NCI-H2196 treated with DMSO at 0.1 percent for 48 hours (cell line): Measurements from ENCODE around the gene AGAP5.

ENCODE experiments used
- DNase-seq: peaks from one replicate; lab custom pipeline; 2025; ENCODE audit not compliant: unreplicated experiment; lab: John Stamatoyannopoulos, UW

Gene AGAP5

GRCh38 chr10:73629165-73629564 is 68.7 kb downstream of the AGAP5 start:
- DNase-seq: no peak

GRCh38 chr10:73628405-73628804 is 69.5 kb downstream of the AGAP5 start:
- DNase-seq: no peak

DNA sequence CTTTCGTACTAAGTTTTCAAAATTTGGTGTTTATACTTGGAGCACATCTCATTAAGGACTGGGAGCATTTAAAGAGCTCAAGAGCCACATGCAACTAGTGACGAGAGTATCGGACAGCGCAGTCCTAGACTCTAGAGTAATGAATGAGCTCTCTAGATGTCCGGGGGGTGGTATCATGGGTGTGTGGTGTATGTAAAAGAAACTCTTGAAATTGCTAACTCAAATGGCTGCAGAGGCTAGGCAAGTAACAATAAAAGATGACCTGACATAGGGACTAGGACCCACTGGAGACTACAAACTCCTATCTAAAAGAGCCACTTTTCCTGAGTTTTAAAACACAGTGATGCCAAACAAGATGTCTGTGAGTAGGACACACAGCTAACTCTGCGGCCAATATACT is 70.6 kb downstream of the AGAP5 start:
- no peak for DNase-seq

DNA sequence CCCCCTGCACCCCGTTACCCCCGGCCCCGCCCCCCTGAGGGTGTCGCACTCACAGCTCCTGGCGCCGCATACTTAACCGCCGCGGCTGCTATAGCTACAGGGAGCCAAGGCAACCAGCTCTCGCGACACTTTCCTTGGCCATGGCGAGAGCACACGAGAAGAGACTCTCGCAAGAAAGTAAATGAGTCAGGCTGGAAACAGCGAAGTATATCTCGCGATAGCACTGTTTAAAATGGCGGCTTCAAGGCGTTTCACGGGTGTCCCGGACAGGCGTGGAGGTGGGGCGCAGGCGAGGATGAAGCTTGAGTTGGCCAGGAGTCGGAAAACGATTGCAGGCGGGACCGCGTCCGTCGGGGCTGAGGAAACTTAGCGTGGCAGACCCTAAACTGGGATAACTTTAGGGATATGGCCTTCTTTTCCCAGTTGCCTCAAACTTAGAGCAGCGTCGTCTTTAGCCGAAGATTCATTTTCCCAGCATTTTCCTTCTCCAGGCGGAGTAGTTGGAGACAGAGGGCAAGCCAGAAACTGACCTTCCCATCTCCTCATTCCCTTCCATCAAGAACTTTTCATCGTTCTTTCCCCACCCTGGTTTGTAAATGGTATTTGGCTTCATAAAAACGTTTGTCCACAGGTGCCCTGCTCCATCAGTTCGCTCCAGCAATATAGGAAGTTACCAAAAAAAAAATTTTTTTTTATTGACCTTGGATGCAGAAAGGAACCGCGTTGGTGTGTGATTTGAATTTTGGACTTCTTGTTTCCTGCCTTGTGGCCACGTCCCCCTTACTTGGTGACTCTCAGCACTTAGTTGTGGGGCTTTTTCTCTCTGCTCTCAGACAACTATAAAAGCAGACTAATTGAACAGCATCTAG is 71.8 kb downstream of the AGAP5 start:
- peak; percentile 56 for DNase-seq

DNA sequence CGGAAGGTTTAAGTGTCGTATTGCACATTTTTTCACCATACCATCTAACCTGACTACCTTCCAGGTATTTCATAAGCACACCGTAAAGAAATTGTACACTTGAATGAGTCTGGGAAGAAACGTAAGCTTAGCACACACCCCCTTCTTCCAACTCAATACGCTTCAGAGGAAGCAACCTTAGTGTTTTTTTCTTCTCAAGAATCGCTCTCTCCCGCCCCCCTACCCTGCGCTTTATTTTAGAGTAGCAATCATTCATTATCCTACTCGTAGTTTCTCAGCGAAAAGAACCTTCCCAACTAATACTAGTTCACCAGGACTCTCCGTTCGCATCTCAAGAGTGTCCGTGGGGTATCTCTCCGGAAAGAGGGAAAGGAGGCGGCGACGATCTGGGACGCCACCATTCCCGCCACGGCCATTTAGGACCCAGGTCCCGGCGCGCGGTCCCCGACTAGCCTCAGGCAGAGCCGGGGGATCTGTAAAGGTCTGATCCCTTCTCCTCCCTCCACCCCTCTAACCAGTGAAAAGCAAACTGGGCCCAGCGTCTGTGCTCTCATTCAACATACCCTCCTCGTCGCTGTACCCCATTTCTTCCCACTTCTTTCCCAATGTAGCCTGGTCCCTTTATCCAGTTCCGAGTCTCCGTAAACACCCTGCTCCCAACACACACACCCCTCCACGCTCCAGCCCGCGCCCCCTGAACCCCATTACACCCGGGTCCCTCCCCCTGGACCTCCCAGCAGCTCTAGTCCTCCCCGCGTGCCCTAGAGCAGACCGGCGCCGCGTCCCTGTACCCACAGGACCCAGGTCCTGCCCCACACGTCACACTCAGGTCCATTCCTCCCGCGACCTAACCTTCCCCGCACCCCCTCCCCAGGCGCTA is 72.7 kb downstream of the AGAP5 start:
- no peak for DNase-seq
